NCI-H774 (cell line): ENCODE measurements around the gene KANSL1.
"Not testable (repeated sequence)": the region's sequence is repeated elsewhere in the genome, so short reads cannot be mapped to it uniquely, and the experiment has no call there.

Experiments
- DNase-seq: peaks from one replicate; lab custom pipeline; 2025; lab: John Stamatoyannopoulos, UW

Gene KANSL1

DNA sequence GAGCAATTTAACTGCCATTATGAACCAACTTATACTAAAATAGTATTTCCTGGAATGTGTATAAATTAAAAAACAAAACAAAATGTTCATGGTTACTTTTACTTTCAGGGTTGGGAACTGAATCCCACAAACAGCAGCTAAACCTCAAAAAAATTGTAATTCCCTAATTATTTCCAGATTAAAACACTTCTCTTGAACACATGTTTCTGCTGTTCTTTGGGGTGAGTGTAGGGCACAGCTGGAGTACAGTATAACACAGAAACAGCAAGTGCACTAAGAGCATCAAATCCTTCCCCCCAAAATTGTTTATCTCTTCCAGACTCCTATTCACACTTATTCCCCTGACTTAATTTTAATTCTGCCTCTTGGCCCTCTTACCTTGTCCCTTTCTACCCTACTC is 56.4 kb downstream of the KANSL1 start:
- DNase-seq, result no peak

DNA sequence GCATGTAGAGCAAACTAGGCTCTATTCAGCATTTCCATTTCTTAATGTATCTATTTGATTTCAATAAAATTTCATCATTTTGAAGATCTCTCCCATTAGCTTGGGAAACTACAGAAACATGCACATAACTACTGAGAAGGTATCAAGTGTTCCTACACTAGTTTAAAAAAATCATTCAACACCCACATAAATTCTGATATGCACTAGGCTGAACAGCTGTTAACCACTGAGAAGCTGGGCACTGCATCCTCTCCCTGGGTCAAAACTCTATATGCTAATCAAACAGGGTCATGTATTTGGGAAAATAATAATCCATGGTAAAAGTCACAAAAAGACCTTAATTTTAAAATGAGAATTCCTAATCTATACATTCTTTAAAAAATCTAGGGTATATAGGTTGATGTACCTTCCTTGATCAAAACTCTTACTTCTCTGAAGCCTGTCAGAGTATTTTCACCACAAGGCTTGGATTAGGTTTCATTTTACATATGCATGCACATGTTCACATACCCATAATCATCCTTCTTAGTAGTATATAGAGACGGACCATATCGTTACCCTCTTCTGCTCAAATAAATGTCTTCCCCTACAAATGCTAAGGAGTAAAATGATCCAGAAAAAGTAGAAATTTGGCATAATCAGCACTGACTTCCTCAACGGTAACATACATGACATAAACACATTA is 57.2 kb downstream of the KANSL1 start:
- no peak for DNase-seq

DNA sequence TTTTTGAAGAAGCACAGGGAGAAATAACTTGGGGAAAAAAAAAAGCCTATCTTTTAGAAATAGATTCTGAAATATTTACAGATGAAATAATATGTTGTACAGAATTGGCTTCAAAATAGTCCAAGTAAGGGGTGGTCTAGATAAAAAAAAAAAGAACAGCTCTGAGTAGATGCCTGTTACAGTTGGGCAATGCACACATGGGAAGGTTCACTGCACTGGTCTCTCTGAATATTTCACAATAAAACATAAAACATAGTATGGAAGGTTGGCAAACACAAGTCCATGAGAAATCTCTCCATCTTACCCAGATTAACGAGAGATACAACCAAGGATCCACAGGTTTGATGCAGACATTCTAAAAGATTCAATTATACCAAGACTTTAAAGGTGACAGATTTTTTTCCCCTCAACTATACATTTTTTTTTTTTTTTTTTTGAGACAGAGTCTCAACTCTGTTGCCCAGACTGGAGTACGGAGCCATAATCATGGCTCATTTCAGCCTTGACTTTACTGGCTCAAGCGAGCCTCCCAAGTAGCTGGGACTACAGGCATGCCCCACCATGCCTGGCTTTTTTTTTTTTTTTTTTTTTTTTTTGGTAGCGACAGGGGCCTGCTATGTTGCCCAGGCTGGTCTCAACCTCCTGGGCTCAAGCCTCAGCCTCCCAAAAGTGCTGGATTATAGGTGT is 58.0 kb downstream of the KANSL1 start:
- no peak for DNase-seq

DNA sequence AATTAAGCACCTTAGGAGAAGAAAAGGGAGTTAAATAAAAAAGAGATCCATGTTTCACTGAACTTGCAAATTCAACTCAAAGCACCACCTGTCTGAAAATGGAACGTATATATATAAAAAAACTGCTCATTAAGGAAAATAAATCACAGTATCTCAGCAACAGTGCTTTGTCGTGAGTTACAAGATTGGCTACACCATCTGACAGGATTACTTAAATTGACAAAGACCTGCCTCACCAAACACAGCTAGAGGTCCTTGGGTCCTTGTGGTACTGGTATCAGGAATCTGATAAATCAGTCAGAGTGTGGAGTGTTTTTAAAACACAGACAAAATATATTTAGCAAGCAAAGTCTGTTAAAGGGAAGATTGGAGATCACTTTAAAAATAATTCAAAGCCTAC is 63.9 kb downstream of the KANSL1 start:
- no peak for DNase-seq

DNA sequence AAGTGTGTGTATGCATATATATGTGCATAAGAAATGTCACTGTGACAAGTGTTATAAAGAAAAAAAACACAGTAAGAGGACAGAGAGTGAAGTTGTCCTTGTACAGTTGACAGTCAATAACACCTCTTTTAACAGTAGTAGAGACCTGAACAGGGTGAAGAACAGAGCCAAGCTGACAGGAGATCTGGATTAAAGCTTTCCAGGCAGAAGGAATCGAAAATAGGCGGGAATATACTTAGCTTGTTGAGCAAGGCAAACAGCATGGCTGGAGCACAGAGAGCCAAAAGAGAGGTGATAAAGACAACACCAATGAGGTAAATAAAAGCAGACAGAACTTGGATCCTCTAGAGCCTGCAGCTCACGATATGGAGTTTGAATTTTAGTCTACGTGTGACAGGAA is 64.8 kb downstream of the KANSL1 start:
- no peak for DNase-seq

DNA sequence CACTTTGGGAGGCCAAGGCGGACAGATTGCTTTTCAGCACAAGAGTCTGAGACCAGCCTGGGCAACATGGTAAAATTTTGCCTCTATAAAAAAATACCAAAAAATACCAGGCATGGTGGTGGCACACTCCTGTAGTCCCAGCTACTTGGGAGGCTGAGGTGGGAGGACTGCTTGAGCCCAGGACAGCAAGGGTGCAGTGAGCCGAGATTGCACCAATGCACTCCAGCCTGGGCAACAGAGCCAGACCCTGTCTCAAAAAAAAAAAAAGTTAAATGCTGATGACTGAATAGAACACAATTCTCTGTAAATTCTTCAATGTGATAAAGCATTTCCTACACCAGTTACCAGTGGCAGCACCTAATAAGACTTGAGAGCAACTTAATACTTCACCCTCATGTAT is 65.7 kb downstream of the KANSL1 start:
- DNase-seq, result no peak

DNA sequence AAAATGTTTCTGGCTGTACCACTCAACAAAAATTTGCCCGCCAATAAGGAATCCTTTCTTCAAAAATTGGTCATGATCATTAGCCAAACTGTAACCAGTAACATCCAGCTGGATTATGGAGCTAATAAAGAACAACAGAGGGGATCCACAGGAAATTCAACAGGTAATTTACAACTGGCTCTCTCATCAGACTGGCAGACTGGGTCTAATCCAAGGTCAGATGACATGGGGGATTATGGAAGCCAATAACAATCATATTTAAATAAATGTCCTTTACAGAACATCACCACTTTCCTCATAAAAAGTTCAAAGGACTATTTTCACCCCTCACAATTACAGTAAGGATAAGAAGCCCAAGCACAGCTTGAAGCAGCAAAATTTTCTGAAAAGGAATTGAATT is 66.4 kb downstream of the KANSL1 start:
- no peak for DNase-seq

DNA sequence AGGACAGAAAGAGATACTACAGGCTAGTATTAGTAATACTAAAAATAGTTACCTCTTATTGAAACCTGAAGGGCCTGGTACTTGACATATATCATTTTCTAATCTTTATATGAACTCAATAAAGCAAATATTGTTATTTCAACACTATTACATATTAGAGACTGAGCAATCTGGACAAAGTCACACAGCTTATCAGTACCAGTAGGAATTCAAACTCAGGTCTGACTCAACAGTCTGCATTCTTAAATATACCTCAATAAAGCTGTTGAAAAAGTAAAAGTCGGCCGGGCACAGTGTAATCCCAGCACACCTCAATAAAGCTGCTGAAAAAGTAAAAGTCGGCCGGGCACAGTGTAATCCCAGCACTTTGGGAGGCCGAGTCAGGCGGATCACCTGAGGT is 67.4 kb downstream of the KANSL1 start:
- DNase-seq, result no peak

DNA sequence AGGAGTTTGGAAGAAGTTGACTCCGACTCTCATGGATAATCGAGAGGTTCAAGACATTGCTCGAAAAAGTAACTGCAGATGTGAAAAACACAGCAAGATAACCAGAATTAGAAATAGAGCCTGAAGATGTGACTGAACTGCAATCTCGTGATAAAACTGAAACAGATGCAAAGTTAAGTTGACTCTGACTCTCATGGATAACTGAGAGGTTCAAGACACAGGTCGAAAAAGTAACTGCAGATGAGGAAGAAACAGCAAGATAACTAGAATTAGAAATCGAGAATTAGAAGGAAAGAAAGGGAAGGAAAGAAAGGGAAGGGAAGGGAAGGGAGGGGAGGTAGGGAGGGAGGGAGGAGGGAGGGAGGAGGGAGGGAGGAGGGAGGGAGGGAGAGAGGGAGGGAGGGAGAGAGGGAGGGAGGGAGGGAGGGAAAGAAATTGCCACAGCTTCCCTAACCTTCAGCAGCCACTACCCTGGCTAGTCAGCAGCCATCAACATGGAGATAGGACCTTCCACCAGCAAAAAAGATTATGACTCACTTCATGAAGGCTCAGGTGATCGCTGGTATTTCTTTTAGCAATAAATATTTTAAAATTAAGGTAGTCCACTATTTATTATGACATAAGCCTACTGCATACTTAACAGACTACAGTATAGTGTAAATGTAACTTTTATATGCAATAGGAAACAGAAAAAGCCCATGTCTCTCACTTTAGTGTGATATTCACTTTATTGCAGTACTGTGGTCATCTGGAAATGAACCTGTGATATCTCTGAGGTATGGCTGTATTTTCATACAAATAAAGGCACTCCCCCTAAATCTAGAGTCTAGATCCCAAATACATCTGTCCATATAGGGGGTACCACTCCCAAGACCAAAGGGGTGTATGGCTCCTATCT is 68.3 kb downstream of the KANSL1 start:
- DNase-seq, result no peak

DNA sequence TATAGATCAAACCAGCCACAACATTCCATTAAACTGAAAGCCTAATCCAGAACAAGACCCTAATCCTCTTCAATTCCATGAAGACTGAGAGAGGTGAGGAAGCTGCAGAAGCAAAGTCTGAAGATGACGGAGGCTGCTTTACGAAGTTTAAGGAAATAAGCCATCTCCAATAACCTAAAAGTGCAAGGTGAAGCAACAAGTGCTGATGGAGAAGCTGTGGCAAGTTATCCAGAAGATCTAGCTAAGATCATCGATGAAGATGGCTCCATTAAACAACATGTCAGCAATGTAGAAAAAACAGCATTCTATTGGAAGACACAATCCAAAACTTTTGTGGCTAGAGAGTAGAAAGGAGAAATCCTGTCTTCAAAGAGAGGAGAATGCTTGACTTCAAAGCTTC is 69.6 kb downstream of the KANSL1 start:
- DNase-seq, result no peak

DNA sequence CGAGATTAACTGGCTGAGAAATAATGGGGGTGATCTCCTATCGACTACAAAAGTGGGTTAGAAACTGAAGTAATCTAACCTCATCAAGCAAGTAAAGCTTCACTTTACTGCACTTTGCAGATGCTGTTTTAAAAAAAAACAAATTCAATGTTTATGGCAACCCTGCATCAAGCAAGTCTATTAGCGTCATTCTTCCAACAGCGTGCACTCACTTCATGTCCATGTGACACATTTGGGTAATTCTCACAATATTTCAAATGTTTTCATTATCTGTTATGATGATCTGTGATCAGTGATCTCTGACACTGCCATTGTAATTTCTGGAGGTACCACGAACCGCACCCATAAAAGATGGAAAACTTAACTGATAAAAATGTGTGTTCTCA is 70.8 kb downstream of the KANSL1 start:
- DNase-seq, result no peak

DNA sequence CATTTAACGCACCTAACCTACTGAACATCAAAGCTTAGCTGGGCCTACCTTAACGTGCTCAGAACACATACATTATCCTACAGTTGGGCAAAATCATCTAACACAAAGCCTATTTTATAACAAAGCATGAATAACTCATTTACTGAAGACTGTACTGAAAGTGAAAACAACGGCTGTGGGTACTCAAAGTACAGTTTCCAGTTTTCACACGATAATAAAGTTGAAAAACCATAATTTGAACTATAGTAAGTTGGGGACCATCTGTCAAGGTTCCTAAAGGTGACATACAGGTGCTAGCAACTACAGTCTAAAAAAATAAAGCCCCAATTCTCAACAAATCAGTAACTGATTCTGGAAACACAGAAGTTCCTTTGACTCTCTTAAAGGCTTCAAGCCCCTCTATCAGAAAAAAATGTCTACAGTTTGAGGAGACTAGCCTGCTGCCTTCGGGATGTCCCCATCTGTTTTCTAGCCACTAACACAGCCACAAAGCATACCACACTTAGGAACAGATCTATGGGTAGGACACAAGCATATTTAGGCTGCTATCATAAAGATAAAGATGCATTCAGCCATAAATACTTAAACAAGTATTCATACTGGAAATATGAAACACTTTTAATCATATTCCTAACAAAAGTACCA is 71.3 kb downstream of the KANSL1 start:
- DNase-seq, result no peak

DNA sequence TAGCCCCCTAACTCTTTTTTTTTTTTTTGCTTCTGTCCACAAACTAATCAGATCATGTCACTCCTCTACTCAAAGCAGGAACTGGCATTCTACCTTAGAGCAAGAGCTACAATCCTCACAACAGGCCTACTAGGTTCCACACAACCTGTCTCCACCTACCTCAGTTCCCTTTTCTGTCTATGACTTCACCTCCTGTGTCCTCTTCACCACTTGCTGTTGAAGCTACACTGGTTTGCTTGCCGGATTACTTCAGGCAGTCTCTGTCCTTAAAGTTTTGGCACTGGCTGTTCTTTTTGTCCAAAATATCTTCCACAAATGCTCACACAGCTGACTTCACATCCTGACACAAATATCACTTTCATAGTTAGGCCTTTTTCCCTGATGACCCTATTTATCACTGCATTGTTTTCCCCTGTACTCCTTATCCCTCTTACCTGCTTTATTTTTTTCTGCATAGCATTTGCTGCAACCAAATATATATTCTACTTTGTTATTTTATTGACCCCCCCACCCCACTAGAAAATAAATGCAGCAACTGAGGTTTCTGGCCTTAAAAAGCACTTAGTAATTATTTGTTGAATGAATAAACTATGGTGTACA is 72.0 kb downstream of the KANSL1 start:
- no peak for DNase-seq

DNA sequence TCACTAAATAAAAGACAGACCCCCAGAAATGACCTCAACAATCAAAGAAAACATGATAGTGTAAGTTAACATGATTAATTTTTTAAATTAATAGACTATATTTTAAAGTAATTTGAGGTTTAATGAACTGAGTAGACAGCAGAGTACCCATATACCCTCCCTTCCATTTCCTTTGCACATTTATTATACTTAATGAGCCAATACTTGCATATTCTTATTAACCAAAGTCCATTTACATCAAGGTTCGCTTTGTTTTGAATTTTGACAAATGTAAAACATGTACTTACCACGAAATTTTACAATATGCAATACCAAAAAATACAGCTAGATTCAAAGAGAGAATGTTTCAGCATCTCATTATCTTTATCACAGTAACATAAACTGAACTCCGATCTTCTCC is 72.7 kb downstream of the KANSL1 start:
- DNase-seq, result no peak

DNA sequence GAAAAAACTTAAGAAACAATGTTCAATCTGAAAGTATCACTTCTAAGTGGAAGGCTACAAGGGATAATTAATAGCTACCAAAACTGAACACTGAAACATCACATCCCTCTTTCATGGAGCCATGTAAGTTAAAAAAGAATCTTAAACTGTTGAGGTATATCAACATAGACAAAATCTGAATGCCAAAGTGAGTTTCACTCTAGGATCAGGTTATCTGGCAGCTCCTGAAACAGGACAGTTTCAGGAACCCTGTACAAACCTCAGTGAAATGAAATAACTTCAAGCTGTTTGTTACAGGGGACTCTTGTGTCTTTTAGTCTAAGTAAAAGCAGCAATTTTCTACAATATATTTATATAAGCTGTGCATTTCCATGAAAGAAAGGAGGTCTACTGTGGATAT is 73.2 kb downstream of the KANSL1 start:
- no peak for DNase-seq

DNA sequence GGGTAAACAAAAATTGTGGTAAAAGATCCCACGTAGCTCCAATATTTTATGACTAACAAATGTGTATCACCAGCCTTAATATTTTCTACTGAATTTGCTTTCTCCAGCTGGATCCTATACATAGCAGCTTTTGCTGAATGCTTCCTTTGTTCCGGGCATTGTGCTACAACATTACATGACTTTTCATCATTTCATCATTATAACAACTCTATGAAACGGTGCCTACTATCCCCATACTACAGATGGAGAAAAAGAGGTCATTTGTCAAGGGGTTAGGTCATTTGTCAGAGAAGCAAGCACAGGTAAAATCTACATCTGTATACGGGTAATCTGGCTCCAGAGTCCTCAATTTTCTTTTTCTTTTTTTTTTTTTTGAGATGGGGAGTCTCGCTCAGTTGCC is 74.3 kb downstream of the KANSL1 start:
- no peak for DNase-seq

DNA sequence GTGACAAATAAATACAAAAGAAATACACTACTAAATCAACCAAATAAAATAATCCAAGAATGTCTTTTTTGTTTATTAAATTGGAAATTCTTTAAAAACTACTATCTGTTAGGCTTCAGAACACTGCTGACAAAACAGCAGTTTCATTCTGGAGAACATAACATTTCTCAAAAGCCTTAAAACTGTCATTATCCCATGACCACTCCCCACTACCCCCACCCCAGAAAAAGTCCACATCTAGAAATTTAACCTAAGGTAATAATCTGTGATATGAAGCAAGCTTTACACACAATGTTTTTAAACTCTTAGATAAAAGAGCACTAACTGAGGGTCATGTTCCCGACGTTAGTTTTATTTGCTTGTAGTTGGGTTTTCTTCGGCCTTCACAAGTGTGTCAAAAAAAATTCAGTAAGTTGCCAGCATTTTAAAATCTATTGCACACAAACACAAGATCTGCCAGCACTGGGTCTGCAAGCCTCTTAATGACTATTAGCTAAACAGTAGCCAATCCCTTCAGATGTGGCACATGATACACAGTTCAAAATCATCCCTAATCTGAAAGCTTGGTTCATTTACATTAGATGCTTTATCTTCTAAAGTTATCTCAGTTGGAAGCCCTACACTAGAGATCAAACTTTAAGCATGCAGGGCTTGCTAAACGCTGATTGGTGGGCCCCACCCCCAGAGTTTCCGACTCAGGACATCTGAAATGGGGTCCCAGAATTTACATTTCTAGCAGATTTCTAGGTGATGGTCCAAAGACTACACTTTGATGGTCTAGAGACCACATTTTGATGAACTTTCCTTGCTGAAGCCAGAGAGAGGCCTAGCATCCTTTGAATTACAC is 75.2 kb downstream of the KANSL1 start:
- DNase-seq, result no peak

DNA sequence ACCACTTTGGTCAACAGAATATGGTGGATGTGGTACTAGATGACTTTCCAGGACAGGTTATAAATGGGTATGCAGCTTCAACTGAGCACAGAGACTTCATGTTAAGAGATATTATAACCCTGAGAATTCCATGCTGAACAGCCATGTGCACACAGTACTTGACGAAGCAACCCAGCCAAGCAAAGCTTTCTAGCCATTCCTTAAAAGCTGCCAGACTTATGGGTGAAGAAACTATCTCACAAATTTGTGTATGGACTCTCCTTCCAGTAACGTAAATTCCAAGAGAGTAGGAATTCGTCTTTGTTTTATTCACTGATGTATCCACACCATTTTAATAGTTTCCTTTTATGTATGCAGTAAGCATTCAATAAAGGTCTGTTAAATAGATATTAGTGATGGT is 76.1 kb downstream of the KANSL1 start:
- no peak for DNase-seq

DNA sequence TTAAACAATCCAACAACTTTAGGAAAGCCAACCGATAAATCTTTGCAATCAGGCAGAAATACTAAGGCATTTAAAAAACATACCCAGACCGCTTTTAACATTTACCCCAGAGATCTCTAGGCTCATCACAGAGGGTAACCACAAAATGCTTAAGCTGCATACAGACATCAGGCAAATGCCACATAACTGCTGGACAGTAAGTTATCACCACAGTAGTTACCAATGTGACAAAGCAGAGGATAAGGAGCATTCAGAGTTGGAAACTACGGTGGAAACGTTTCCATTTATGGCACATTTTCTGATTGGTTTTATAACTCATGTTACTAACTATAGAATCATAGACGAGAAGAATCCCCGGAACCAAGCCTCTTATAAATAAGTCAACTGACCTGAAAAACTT is 77.5 kb downstream of the KANSL1 start:
- DNase-seq, result no peak

DNA sequence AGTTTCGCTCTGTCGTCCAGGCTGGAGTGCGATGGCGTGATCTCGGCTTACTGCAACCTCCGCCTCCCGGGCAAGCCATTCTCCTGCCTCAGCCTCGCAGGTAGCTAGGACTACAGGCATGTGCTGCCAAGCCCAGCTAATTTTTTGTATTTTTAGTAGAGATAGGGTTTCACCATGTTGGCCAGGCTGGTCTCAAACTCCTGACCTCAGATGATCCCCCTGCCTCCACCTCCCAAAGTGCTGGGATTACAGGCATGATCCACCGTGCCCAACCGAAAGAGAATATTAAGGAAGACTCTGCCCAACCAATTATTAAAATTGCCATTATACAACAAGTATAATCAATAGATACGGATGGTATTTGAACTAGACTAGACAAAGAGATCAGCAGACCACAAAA is 82.0 kb downstream of the KANSL1 start:
- not testable (repeated sequence) for DNase-seq

DNA sequence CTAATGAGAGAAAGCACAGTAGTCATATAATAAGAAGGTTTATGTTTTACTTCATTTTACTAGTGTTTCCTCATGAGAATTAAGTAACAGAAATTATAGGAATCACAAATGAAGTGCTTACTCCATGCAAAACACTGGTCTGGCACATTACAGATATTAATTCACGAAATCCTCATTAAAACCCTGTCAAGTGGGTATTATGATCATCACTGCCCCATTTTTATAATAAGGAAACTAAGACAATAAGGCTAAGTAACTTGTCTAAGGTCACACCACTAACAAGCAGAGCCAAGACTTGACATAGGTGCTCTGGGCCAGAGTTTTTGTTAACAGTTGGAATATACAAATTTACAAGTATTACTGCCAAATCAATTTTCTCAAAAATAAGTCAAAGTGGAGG is 83.0 kb downstream of the KANSL1 start:
- no peak for DNase-seq
